Omental fat pad (tissue), 4 donors: Measurements from ENCODE around the gene VWA3B. TPM values are rescaled to one million over a fixed set of nuclear protein-coding genes. Genes with fewer than 3 reads are reported as not detected.
"Not testable (repeated sequence)": the region's sequence is repeated elsewhere in the genome, so short reads cannot be mapped to it uniquely, and the experiment has no call there.

Source experiments
- ATAC-seq: fragments of 150-250 bp; one replicate; pipeline ENCODE4 v1.9.1; 2016; ENCODE audit warnings: mild to moderate bottlenecking, moderate library complexity; ENCODE audit not compliant: low FRiP score
- DNase-seq: peaks from one replicate; pipeline ENCODE4 v3.0.0-alpha.2; 2019; ENCODE audit warnings: low spot score
- CTCF ChIP-seq, 3 donors: fragments of 450-650 bp; IDR thresholded peaks; one replicate each; pipeline ENCODE4 v1.5.1; 2016 to 2017; ENCODE audit warnings: antibody characterized with exemption in 3 of 3, mild to moderate bottlenecking in 3 of 3, moderate library complexity in 2 of 3
- total RNA-seq, 4 donors: library from RNA; depleted of rRNA; stranded (reverse); fragments of >200 nt; gene quantifications; one replicate each; pipeline ENCODE4 v1.1.0, GENCODE V29; 2016

VWA3B gene
- total RNA-seq, 4 donors from 2014 or later = 0.32 TPM; not detected in 3

GRCh38 chr2:98315957-98316356 is 229.0 kb downstream of the VWA3B start:
- DNase-seq = no peak
- TF ChIP-seq CTCF (IDR thresholded peaks at IDR 0.05) = no peak

GRCh38 chr2:98317214-98317613 is 230.2 kb downstream of the VWA3B start:
- ATAC-seq (no peak), DNase-seq (no peak)
- TF ChIP-seq CTCF (IDR thresholded peaks at IDR 0.05) = no peak

More at GRCh38 chr2:98315957-98316356, 229.0 kb downstream of the VWA3B start:
- ATAC-seq = no peak

- not testable (repeated sequence) for DNase-seq, ATAC-seq
Observed at GRCh38 chr2:98320171-98320570, 233.2 kb downstream of the VWA3B start.

GRCh38 chr2:98324181-98324580 is 237.2 kb downstream of the VWA3B start:
- ATAC-seq = no peak
- no peak for TF ChIP-seq CTCF (IDR thresholded peaks at IDR 0.05)
- DNase-seq = no peak

- TF ChIP-seq CTCF (IDR thresholded peaks at IDR 0.05) = no peak
- DNase-seq (no peak), ATAC-seq (no peak)
Observed at GRCh38 chr2:98327776-98328175, 240.8 kb downstream of the VWA3B start.

GRCh38 chr2:98329549-98329948 is 242.6 kb downstream of the VWA3B start:
- ATAC-seq = no peak
- DNase-seq = no peak
- no peak for TF ChIP-seq CTCF (IDR thresholded peaks at IDR 0.05)

- no peak for DNase-seq
- ATAC-seq = no peak
- no peak for TF ChIP-seq CTCF (IDR thresholded peaks at IDR 0.05)
Observed at GRCh38 chr2:98332989-98333388, 246.0 kb downstream of the VWA3B start.

- no peak for TF ChIP-seq CTCF (IDR thresholded peaks at IDR 0.05)
- ATAC-seq (no peak), DNase-seq (no peak)
Observed at GRCh38 chr2:98333922-98334321, 247.0 kb downstream of the VWA3B start.
